Lower leg skin (tissue), 3 donors: Measurements from ENCODE around the gene IRAK1BP1.

Source experiments
- CTCF ChIP-seq, 3 donors: fragments of 450-650 bp; IDR thresholded peaks; one replicate each; pipeline ENCODE4 v1.5.1; 2016; ENCODE audit warnings: antibody characterized with exemption in 3 of 3, mild to moderate bottlenecking in 3 of 3, moderate library complexity in 2 of 3
- POLR2A ChIP-seq, 2 donors: fragments of 450-650 bp; IDR thresholded peaks; one replicate each; pipeline ENCODE4 v1.6.1; 2016 to 2017; ENCODE audit warnings: antibody characterized with exemption in 2 of 2, mild to moderate bottlenecking in 1 of 2, moderate library complexity in 1 of 2

GRCh38 chr6:78831492-78831891 lies 35.9 kb upstream of the IRAK1BP1 start:
- no peak for TF ChIP-seq CTCF (IDR thresholded peaks at IDR 0.05)
- no peak for TF ChIP-seq POLR2A (IDR thresholded peaks at IDR 0.05)
